ENCODE measurements around the gene FBXO9.

GRCh38 chr6:53059648-53060589, 5.3 kb upstream of the FBXO9 start:
- TF ChIP-seq, protein P1, sequence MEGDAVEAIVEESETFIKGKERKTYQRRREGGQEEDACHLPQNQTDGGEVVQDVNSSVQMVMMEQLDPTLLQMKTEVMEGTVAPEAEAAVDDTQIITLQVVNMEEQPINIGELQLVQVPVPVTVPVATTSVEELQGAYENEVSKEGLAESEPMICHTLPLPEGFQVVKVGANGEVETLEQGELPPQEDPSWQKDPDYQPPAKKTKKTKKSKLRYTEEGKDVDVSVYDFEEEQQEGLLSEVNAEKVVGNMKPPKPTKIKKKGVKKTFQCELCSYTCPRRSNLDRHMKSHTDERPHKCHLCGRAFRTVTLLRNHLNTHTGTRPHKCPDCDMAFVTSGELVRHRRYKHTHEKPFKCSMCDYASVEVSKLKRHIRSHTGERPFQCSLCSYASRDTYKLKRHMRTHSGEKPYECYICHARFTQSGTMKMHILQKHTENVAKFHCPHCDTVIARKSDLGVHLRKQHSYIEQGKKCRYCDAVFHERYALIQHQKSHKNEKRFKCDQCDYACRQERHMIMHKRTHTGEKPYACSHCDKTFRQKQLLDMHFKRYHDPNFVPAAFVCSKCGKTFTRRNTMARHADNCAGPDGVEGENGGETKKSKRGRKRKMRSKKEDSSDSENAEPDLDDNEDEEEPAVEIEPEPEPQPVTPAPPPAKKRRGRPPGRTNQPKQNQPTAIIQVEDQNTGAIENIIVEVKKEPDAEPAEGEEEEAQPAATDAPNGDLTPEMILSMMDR (IDR thresholded peaks at IDR 0.05): no peak
- no peak for TF ChIP-seq EZH2 (IDR thresholded peaks at IDR 0.05)

All from neural progenitor cell (in vitro differentiated cells).